Stimulated activated CD4-positive, alpha-beta T cell treated with anti-CD3 and anti-CD28 coated beads, TNF-alpha, amount 100 ng/mL, for 48 hours (primary cell): ENCODE results near the gene SLC39A7.

Experiments
- DNase-seq, 3 donors: peaks; one replicate each; pipeline ENCODE4 v3.0.0-alpha.2; 2020; ENCODE audit warnings: low read depth in 3 of 3

The SLC39A7 gene

GRCh38 chr6:33170176-33171015, 30.3 kb upstream of the SLC39A7 start:
- no peak for DNase-seq

GRCh38 chr6:33171016-33171879, 29.4 kb upstream of the SLC39A7 start:
- DNase-seq: no peak

GRCh38 chr6:33171880-33172687, 28.6 kb upstream of the SLC39A7 start:
- no peak for DNase-seq

- DNase-seq: no peak
These were observed 27.8 kb upstream of the SLC39A7 start for GRCh38 chr6:33172688-33173534.

GRCh38 chr6:33173535-33174180, 27.0 kb upstream of the SLC39A7 start:
- DNase-seq: no peak

- no peak for DNase-seq
These were observed 25.9 kb upstream of the SLC39A7 start for GRCh38 chr6:33174784-33175183.

GRCh38 chr6:33175436-33176069, 25.1 kb upstream of the SLC39A7 start:
- no peak for DNase-seq

GRCh38 chr6:33176906-33177305, 23.8 kb upstream of the SLC39A7 start:
- no peak for DNase-seq

- no peak for DNase-seq
These were observed 22.9 kb upstream of the SLC39A7 start for GRCh38 chr6:33177552-33178446.

- DNase-seq: no peak
These were observed 21.8 kb upstream of the SLC39A7 start for GRCh38 chr6:33178755-33179475.

- DNase-seq: no peak
These were observed 19.5 kb upstream of the SLC39A7 start for GRCh38 chr6:33181141-33181540.

- DNase-seq: no peak
These were observed 17.5 kb upstream of the SLC39A7 start for GRCh38 chr6:33183071-33183683.

GRCh38 chr6:33185190-33185589, 15.5 kb upstream of the SLC39A7 start:
- no peak for DNase-seq

GRCh38 chr6:33185654-33186187, 14.9 kb upstream of the SLC39A7 start:
- no peak for DNase-seq

GRCh38 chr6:33187809-33188208, 12.9 kb upstream of the SLC39A7 start:
- no peak for DNase-seq

GRCh38 chr6:33189164-33189563, 11.5 kb upstream of the SLC39A7 start:
- no peak for DNase-seq

- no peak for DNase-seq
These were observed 10.8 kb upstream of the SLC39A7 start for GRCh38 chr6:33189625-33190448.
